H1 (cell line): ENCODE measurements around the gene RASGEF1C. TPM values are rescaled to one million over a fixed set of nuclear protein-coding genes. Genes with fewer than 3 reads are reported as not detected.

Source experiments
- BCL11A ChIP-seq, 2 experiments: IDR thresholded peaks; one replicate each; pipeline ENCODE4 v1.6.1; 2011; ENCODE audit warnings: low read depth in 2 of 2, low read length in 2 of 2, mild to moderate bottlenecking in 2 of 2
- HDAC6 ChIP-seq: IDR thresholded peaks from one replicate; pipeline ENCODE4 v1.7.1; 2012; ENCODE audit warnings: low read depth, mild to moderate bottlenecking, inconsistent platforms, low read length, moderate library complexity
- MAX ChIP-seq: IDR thresholded peaks from 2 replicates; pipeline ENCODE4 v1.6.1; 2012; ENCODE audit warnings: inconsistent platforms
- PHF8 ChIP-seq: fragments of 200-600 bp; sonication (generic); conservative IDR thresholded peaks from 2 replicates; pipeline ENCODE4 v1.7.1; 2012; ENCODE audit warnings: low read depth, mild to moderate bottlenecking, inconsistent platforms, low read length, moderate library complexity
- RNF2 ChIP-seq: fragments of 200-900, 300-1000 bp; sonication (generic); IDR thresholded peaks from 2 replicates; pipeline ENCODE4 v1.7.1; 2016; ENCODE audit warnings: borderline replicate concordance, low read depth, mild to moderate bottlenecking, antibody characterized with exemption, low read length; ENCODE audit not compliant: poor library complexity, severe bottlenecking; ENCODE audit errors: missing control alignments
- SIN3A ChIP-seq, 2 experiments: IDR thresholded peaks in 1 of 2; conservative IDR thresholded peaks in 1 of 2; 2 replicates each; pipeline ENCODE4 v1.6.1; 2011 to 2012; ENCODE audit warnings: low read length in 2 of 2, improper control_type of control experiment in 1 of 2, low read depth in 1 of 2, mild to moderate bottlenecking in 1 of 2
- TBP ChIP-seq: IDR thresholded peaks from 2 replicates; pipeline ENCODE4 v1.6.1; 2011; ENCODE audit warnings: low read depth, low read length, improper control_type of control experiment
- polyA plus RNA-seq, 7 experiments: library from polyadenylated mRNA; depleted of rRNA in 3 of 7; stranded (reverse) in 5 of 7; unstranded in 2 of 7; fragments of >200 nt in 5 of 7; fragments of 200-250 nt in 2 of 7; gene quantifications; 1 replicate in 5 of 7; 2 replicates in 1 of 7; 4 replicates in 1 of 7; pipeline versions ENCODE4 v1.2.1 to v1.2.3, GENCODE V29; 2011 to 2013; ENCODE audit warnings: missing spikeins in 2 of 7, mixed read lengths in 2 of 7
- total RNA-seq: library from RNA; stranded (reverse); fragmentation: NEBNext Ultra II Directional; extraction: Animal tissue kit (Norgen Biotek cat#: 25700); gene quantifications from 2 replicates; pipeline ENCODE4 v1.2.1, GENCODE V29; 2021

RASGEF1C gene
- total and polyA plus RNA-seq, 2 of the 8 experiments (the other 6 are each of a cell fraction or from before 2014, with no cell fraction given), result 0.26 to 0.61 TPM

GRCh38 chr5:180115326-180116076 is 93.5 kb downstream of the RASGEF1C start (continued):
- TF ChIP-seq SIN3A (conservative IDR thresholded peaks at IDR 0.05 in 1 of 2, IDR thresholded peaks at IDR 0.05 in 1 of 2; ENCODE audit: low read depth in 1 of 2, low read length in 2 of 2) (no peak), RNF2 (no peak), BCL11A (IDR thresholded peaks at IDR 0.05; ENCODE audit: low read depth in 2 of 2, low read length in 2 of 2) (no peak), TBP (no peak), PHF8 (no peak), HDAC6 (no peak), MAX (no peak)
